Measurements from ENCODE around the gene CREG2. TPM values are rescaled to one million over a fixed set of nuclear protein-coding genes. Genes with fewer than 3 reads are reported as not detected.

CREG2 gene
- total RNA-seq, 4 donors from 2014 or later = under 0.01 to 0.16 TPM; not detected in 2

DNA sequence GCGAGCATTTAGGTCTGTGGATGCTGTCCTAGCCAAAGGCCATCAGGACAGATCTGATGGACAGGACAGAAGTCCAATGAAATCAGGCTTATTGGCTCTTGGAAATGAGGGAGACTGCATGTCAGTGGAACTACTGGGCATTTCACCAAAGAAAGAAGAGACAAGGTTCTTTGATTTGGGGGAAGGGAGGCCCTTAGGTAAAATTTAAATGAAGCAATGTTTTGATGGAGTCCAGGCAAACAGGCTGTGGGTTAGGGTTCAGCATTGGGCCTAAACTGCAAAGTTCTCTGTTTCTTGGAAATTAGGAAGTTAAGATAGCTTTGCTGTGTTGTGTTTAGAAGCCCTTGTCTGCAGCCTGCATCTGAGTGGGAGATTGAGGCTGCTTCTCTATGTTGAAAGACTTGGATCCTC is 47.2 kb downstream of the CREG2 start:
- Histone ChIP-seq H3K4me3 (no peak overlapping the region), H3K27ac (no peak overlapping the region), H3K9me3 (no peaks in the 10 kb centered on the region), H3K4me1 (no peaks in the 10 kb centered on the region), H3K27me3 (no peaks in the 10 kb centered on the region), H3K36me3 (no peaks in the 10 kb centered on the region)
- intact Hi-C loops (cut with DNase I; ENCODE audit: low total_unique reads) (no loop called here), in situ Hi-C loops (cut with MboI; ENCODE audit: low pct_ligation_motif_present in 1 of 4, low pct_unique_long_range_greater_than_20kb in 1 of 4, low sequenced_read_pairs in 3 of 4) (loop anchor here in 1 of 4 donors (10.0 kb wide), 1 partner anchor 505 kb away; no protein-coding TSS in a partner anchor)
- no peak for DNase-seq
- TF ChIP-seq POLR2A (IDR thresholded peaks at IDR 0.05) (no peak), CTCF (IDR thresholded peaks at IDR 0.05) (no peak), POLR2AphosphoS5 (IDR thresholded peaks at IDR 0.05) (no peak), EP300 (IDR thresholded peaks at IDR 0.05; ENCODE audit: low read depth) (no peak)
- 92% methylated on average over 1 of the region's 1 CpG; no CpG with 5 or more reads in 1 of the 2 donors for WGBS, 2 donors (ENCODE audit: low coverage in 1 of 2)

DNA sequence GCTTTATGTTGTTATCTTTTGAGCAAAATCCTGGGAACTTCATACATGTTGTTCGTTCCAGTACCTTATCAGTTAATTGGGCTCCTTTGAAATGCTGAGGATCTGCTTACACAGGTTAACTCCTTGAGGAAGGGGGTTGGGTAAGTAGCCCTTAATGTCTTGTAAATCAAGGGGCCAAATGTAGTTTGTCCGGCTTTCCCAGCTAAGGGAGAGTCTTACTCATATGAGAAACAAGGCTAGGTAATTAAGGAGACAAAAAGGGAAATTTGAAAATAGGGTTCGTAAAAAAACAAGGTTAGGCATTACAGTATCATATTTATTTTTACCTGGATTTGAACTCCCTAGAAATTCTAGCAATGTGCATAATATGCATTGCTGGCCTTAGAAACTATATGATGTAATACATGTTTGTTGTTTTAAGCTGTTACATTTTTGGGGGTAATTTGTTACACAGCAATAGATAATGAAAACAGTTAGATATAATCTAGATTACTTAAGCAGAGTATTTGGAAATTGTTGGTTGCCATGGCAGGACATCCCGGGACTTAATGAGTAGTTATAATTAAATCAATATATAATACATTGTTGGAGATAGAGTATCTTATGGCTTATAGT is 47.9 kb downstream of the CREG2 start:
- DNase-seq = no peak
- H3K9me3 ChIP-seq = no peaks in the 10 kb centered on the region
- no peaks in the 10 kb centered on the region for H3K36me3 ChIP-seq
- intact Hi-C loops (cut with DNase I; ENCODE audit: low total_unique reads) (no loop called here), in situ Hi-C loops (cut with MboI; ENCODE audit: low pct_ligation_motif_present in 1 of 4, low pct_unique_long_range_greater_than_20kb in 1 of 4, low sequenced_read_pairs in 3 of 4) (no loop called here)
- H3K27ac ChIP-seq = no peak overlapping the region
- TF ChIP-seq EP300 (IDR thresholded peaks at IDR 0.05; ENCODE audit: low read depth) = no peak
- no peak overlapping the region for H3K4me3 ChIP-seq
- H3K27me3 ChIP-seq = no peaks in the 10 kb centered on the region
- 77 to 89% methylated on average over 4 of the region's 4 CpGs for WGBS, 2 donors (ENCODE audit: low coverage in 1 of 2)
- no peaks in the 10 kb centered on the region for H3K4me1 ChIP-seq

DNA sequence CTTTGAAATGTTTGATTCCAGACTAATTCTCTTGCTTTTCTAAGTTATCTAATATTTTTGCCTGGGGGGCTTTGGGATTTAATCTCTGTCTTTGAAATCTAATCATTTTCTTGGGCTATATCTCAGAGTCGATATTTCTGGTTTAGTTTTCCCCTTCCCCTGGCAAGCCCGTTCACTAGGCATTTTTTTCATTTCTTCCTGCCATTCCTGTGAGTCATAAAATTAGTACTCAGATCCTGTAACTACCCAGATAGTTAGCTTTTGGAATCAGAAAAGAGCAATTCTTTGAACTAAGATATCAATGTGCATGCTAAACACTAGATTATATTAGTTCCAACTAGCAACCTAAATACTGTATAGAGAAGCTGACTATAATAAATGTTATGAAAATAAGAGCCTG is 49.4 kb downstream of the CREG2 start:
- intact Hi-C loops (cut with DNase I; ENCODE audit: low total_unique reads) (no loop called here), in situ Hi-C loops (cut with MboI; ENCODE audit: low pct_ligation_motif_present in 1 of 4, low pct_unique_long_range_greater_than_20kb in 1 of 4, low sequenced_read_pairs in 3 of 4) (no loop called here)
- DNase-seq = no peak
- H3K27me3 ChIP-seq = no peaks in the 10 kb centered on the region
- no peak overlapping the region for H3K4me3 ChIP-seq
- no peak overlapping the region for H3K27ac ChIP-seq
- H3K9me3 ChIP-seq = no peaks in the 10 kb centered on the region
- H3K4me1 ChIP-seq = no peaks in the 10 kb centered on the region
- no peak for TF ChIP-seq POLR2A (IDR thresholded peaks at IDR 0.05)
- no peak for TF ChIP-seq EP300 (IDR thresholded peaks at IDR 0.05; ENCODE audit: low read depth)
- no peak for TF ChIP-seq CTCF (IDR thresholded peaks at IDR 0.05)
- TF ChIP-seq POLR2AphosphoS5 (IDR thresholded peaks at IDR 0.05) = no peak
- WGBS, 2 donors (ENCODE audit: low coverage in 1 of 2) = 67 to 75% methylated on average over 2 of the region's 2 CpGs
- no peaks in the 10 kb centered on the region for H3K36me3 ChIP-seq

GRCh38 chr2:101332885-101333766 is 54.2 kb downstream of the CREG2 start:
- H3K4me1 ChIP-seq = peaks cover 4 to 32% (median 26%) of the 10 kb centered on the region in 4 donors
- no peak for TF ChIP-seq EP300 (IDR thresholded peaks at IDR 0.05; ENCODE audit: low read depth)
- no peak for TF ChIP-seq POLR2A (IDR thresholded peaks at IDR 0.05)
- H3K4me3 ChIP-seq = no peak overlapping the region
- in situ Hi-C loops (cut with MboI; ENCODE audit: low pct_ligation_motif_present in 1 of 4, low pct_unique_long_range_greater_than_20kb in 1 of 4, low sequenced_read_pairs in 3 of 4) (no loop called here), intact Hi-C loops (cut with DNase I; ENCODE audit: low total_unique reads) (no loop called here)
- no peaks in the 10 kb centered on the region for H3K36me3 ChIP-seq
- no peaks in the 10 kb centered on the region for H3K9me3 ChIP-seq
- 74 to 80% methylated on average over 5 of the region's 5 CpGs for WGBS, 2 donors (ENCODE audit: low coverage in 1 of 2)
- no peak overlapping the region for H3K27ac ChIP-seq
- no peak for DNase-seq
- H3K27me3 ChIP-seq = no peaks in the 10 kb centered on the region

- in situ Hi-C loops (cut with MboI; ENCODE audit: low pct_ligation_motif_present in 1 of 4, low pct_unique_long_range_greater_than_20kb in 1 of 4, low sequenced_read_pairs in 3 of 4) = no loop called here
- H3K4me1 ChIP-seq = peaks cover 4 to 38% (median 32%) of the 10 kb centered on the region in 4 donors
- H3K36me3 ChIP-seq = no peaks in the 10 kb centered on the region
- H3K4me3 ChIP-seq = no peak overlapping the region
- intact Hi-C loops (cut with DNase I; ENCODE audit: low total_unique reads) = no loop called here
- peak overlapping the region; percentile 32 to 75 (median 68) for H3K27ac ChIP-seq
- no peaks in the 10 kb centered on the region for H3K9me3 ChIP-seq
- 70 to 88% methylated on average over 2 of the region's 2 CpGs for WGBS, 2 donors (ENCODE audit: low coverage in 1 of 2)
- no peak for TF ChIP-seq POLR2A (IDR thresholded peaks at IDR 0.05)
- no peaks in the 10 kb centered on the region for H3K27me3 ChIP-seq
- no peak for DNase-seq
Observed at GRCh38 chr2:101331202-101331601, 56.1 kb downstream of the CREG2 start.

Data from transverse colon (tissue), 4 donors.